Psoas muscle (tissue), 8 donors: ENCODE results near the gene ITGA11. TPM values are rescaled to one million over a fixed set of nuclear protein-coding genes. Genes with fewer than 3 reads are reported as not detected.

Experiments
- ATAC-seq, 4 donors: fragments of 200-7000 bp; cut with Tn5 transposase; one replicate each; pipeline ENCODE4 v1.9.1; 2020; ENCODE audit warnings: moderate library complexity in 3 of 4, mild to moderate bottlenecking in 2 of 4
- DNase-seq, 2 donors: peaks; one replicate each; pipeline ENCODE4 v3.0.0-alpha.2; 2020
- H3K27ac ChIP-seq: fragments of 200-600 bp; one replicate; pipeline ENCODE4 v1.8.0; 2022
- H3K27me3 ChIP-seq, 3 donors: fragments of 200-600 bp in 1 of 3; one replicate each; pipeline versions ENCODE4 v1.6.1 to v1.8.0; 2013 to 2022; ENCODE audit warnings: low read length in 2 of 3, mild to moderate bottlenecking in 2 of 3, moderate library complexity in 1 of 3; ENCODE audit not compliant: insufficient read depth in 3 of 3
- H3K36me3 ChIP-seq, 2 donors: fragments of 200-600 bp in 1 of 2; one replicate each; pipeline versions ENCODE4 v1.6.1 to v1.8.0; 2013 to 2022; ENCODE audit warnings: low read depth in 1 of 2, mild to moderate bottlenecking in 1 of 2, moderate library complexity in 1 of 2; ENCODE audit not compliant: insufficient read depth in 1 of 2
- H3K4me1 ChIP-seq: fragments of 200-600 bp; one replicate; pipeline ENCODE4 v1.8.0; 2022
- H3K4me3 ChIP-seq: fragments of 200-600 bp; one replicate; pipeline ENCODE4 v1.8.0; 2022; ENCODE audit warnings: mild to moderate bottlenecking
- H3K9me3 ChIP-seq: fragments of 200-600 bp; one replicate; pipeline ENCODE4 v1.8.0; 2022
- WGBS, 3 donors: extraction: QIAGEN DNeasy Blood & Tissue Kit; methylation state at CpG; one replicate each; pipeline versions ENCODE4 v1.1.6 to v1.1.7; 2013; 5-methylcytosine and 5-hydroxymethylcytosine counted together
- intact Hi-C, 2 donors: fragments of 100-400 bp; cut with DNase I; formaldehyde crosslinking; loops; one replicate each; pipeline versions ENCODE4 v1.11.0 to v1.14.2; 2022
- polyA plus RNA-seq, 3 donors: library from polyadenylated mRNA; stranded (reverse); fragments of 200-250 nt; gene quantifications; one replicate each; pipeline ENCODE4 v1.2.3, GENCODE V29; 2013
- total RNA-seq, 4 donors: library from RNA; stranded (reverse); fragmentation: NEBNext Ultra II Directional in 2 of 4; extraction: Animal tissue kit (Norgen Biotek cat#: 25700) in 2 of 4; gene quantifications; one replicate each; pipeline versions ENCODE4 v1.2.1 to v1.2.4, GENCODE V29; 2021 to 2023
- TF ChIP-seq, protein P1 (sequence below): fragments of 200-600 bp; IDR thresholded peaks from one replicate; pipeline ENCODE4 v1.8.0; 2022; ENCODE audit warnings: antibody characterized with exemption
- donor health status: healthy with polysubstance abuse.
- donor health status: DM: no; HTN: no; CAD: no; lungs with moderate emphysema.
- donor health status: Bipolar disorder and iron deficiency.
- donor health status: healthy.
- donor health status: DM: yes; HTN: yes; CAD: no.
- donor health status: DM: no; HTN: no; CAD: no.
- donor health status: DM: no; HTN: no; CAD: no.
- donor health status: DM: yes; HTN: yes; CAD: no.

The ITGA11 gene
- total and polyA plus RNA-seq, 7 donors = 0.10 to 7.9 (median 0.97) TPM

DNA sequence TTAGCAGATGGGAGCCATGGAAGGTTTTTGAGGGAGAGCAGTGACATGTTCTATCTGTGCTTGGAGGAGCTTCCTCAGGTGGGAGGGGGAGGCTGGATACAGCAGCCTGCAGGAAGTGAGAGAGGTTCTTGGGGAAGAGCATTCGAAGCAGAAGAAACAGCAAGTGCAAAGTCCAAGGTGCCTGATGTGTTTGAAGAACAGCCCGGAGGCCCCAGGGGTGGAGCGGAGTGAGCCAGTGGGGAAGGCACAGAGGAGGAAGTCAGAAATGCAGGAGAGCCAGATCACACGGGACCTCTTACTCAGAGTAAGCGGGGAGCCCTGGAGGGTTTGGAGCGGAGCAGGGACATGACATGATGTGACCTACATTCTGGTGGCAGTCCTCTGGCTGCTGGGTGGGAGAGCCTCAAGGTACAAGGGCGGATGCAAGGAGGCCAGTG, 10.8 kb downstream of the ITGA11 start:
- TF ChIP-seq, protein P1, sequence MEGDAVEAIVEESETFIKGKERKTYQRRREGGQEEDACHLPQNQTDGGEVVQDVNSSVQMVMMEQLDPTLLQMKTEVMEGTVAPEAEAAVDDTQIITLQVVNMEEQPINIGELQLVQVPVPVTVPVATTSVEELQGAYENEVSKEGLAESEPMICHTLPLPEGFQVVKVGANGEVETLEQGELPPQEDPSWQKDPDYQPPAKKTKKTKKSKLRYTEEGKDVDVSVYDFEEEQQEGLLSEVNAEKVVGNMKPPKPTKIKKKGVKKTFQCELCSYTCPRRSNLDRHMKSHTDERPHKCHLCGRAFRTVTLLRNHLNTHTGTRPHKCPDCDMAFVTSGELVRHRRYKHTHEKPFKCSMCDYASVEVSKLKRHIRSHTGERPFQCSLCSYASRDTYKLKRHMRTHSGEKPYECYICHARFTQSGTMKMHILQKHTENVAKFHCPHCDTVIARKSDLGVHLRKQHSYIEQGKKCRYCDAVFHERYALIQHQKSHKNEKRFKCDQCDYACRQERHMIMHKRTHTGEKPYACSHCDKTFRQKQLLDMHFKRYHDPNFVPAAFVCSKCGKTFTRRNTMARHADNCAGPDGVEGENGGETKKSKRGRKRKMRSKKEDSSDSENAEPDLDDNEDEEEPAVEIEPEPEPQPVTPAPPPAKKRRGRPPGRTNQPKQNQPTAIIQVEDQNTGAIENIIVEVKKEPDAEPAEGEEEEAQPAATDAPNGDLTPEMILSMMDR = no peak
- Histone ChIP-seq H3K9me3 (no peaks in the 10 kb centered on the region), H3K36me3 (no peaks in the 10 kb centered on the region), H3K27ac (no peak overlapping the region), H3K4me3 (no peak overlapping the region), H3K4me1 (no peaks in the 10 kb centered on the region), H3K27me3 (no peaks in the 10 kb centered on the region)
- WGBS, 3 donors = 82 to 92% (median 84%) methylated on average over 7 of the region's 7 CpGs
- intact Hi-C loops = no loop called here
- ATAC-seq (no peak), DNase-seq (no peak)

DNA sequence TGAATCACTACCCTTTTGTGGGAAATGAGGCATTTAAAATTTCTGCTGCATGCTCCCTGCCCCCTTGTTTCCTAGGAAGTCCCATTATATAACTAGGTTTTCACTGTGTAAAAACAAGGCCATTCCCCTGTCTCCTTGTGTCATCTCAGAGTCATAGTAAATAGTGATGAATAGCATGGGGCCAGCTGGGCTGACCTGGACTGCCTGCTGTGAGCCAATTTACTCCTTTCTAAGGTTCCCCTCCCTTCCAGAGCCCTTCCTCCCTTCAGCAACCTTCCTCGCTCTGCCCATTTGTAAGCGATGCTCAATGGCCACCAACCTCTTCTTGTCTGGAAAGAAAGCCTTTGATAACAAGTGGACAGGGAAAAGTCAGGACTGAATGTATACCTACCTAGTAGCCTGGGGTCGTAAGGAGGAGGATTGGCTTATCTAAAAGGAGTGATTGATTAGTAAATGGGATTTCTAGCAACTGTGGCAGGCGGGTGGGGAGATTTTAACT, 11.7 kb downstream of the ITGA11 start:
- H3K27ac ChIP-seq = no peak overlapping the region
- no peaks in the 10 kb centered on the region for H3K27me3 ChIP-seq
- no peaks in the 10 kb centered on the region for H3K9me3 ChIP-seq
- WGBS, 3 donors = 91 to 94% (median 92%) methylated on average over 4 of the region's 4 CpGs
- no peaks in the 10 kb centered on the region for H3K4me1 ChIP-seq
- ATAC-seq = no peak
- intact Hi-C loops = no loop called here
- H3K36me3 ChIP-seq = no peaks in the 10 kb centered on the region
- H3K4me3 ChIP-seq = no peak overlapping the region
- TF ChIP-seq, protein P1 = no peak
- DNase-seq = no peak

DNA sequence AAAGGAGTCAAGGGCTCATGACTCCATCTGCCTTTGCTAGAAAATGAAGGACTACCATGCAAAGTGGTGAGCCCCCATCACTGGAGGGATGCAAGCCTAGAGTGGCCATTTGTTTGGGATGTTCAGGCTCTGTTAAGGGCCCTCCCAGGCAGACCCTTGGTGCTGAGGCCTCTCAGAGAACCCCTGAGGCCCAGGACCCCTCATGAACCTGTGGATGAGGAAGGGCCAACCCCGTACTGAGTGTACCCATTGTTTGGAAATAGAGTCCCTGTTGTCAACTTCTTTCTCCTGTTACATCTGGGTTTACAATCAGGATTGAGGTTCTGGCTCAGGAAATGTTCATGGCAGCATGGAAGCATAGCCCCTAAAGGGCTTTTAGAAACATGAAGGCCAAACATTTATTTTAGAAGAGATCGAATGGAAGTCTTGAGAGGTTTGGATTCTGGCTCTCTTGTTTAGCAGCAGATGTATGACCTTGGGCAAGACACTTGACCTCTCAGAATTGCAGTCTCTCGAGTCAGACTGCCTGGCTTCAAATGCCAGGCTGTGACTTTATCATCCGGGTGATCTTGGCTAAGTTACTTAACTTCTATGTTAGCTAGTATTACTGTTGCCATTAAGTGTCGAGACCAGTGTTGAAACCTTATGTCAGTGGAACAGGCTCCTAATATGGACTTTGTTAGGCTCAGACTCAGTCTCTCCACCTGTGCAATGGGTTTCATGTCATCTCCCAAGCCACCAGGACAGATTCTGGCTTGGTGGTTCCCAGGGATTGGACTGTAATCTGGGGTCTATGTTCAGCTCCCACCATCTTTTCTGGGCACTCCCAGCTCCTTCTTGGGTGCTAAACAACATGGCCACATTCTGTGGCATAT, 12.4 kb downstream of the ITGA11 start:
- 72 to 88% (median 83%) methylated on average over 5 of the region's 5 CpGs for WGBS, 3 donors
- Histone ChIP-seq H3K27me3 (no peaks in the 10 kb centered on the region), H3K36me3 (no peaks in the 10 kb centered on the region), H3K9me3 (no peaks in the 10 kb centered on the region), H3K27ac (no peak overlapping the region), H3K4me3 (no peak overlapping the region), H3K4me1 (no peaks in the 10 kb centered on the region)
- ATAC-seq = no peak
- TF ChIP-seq, protein P1 = no peak
- no peak for DNase-seq
- intact Hi-C loops = no loop called here

DNA sequence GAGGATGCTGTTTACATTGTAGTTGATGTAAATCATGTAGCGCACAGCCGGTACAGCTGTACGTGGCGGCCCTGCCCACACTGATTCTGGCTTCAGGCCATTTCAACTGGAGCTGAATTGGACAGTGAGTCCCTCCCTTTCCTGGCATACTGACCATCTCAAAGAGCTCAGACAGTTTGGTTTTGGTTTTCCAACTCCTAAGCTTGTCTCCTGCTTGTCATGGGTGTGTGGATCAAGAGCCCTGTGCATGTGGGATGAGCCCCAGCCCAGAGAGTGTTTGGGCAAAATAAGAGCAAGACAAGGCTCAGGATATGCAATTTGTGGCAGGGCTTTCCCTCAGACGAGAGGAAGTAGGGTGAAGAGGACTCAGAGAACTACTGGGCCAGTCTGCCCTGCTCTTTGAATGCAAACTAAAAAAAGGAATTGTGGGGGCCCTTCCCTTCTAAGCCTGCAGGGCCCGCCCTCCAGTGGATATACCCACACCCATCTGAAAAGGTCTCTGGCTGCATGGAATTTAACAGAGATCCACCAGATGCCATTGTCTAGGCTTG, 13.3 kb downstream of the ITGA11 start:
- no peak for ATAC-seq
- DNase-seq = no peak
- intact Hi-C loops = no loop called here
- WGBS, 3 donors = 41 to 47% (median 42%) methylated on average over 6 of the region's 6 CpGs
- TF ChIP-seq, protein P1 = no peak
- Histone ChIP-seq H3K27ac (no peak overlapping the region), H3K27me3 (no peaks in the 10 kb centered on the region), H3K4me3 (no peak overlapping the region), H3K9me3 (no peaks in the 10 kb centered on the region), H3K36me3 (no peaks in the 10 kb centered on the region), H3K4me1 (no peaks in the 10 kb centered on the region)
